ENCODE measurements around the gene BPIFB3. TPM values are rescaled to one million over a fixed set of nuclear protein-coding genes. Genes with fewer than 3 reads are reported as not detected.

Gene BPIFB3
- total RNA-seq, 1 experiment from 2014 or later: not detected

- H3K4me1 Mint-ChIP-seq: no peaks in the 10 kb centered on the region
- TF ChIP-seq GABPB1 (CRISPR knock-in tag; IDR thresholded peaks at IDR 0.05): no peak
- TF ChIP-seq AR (CRISPR knock-in tag; IDR thresholded peaks at IDR 0.05): no peak
- no peak for TF ChIP-seq ZBTB21 (CRISPR knock-in tag; IDR thresholded peaks at IDR 0.05; ENCODE audit: borderline replicate concordance)
- TF ChIP-seq ZNF671 (CRISPR knock-in tag; IDR thresholded peaks at IDR 0.05): no peak
- H3K4me3 Mint-ChIP-seq: no peak overlapping the region
- no peaks in the 10 kb centered on the region for H3K9me3 Mint-ChIP-seq
- H3K27me3 Mint-ChIP-seq (ENCODE audit: low read depth): no peaks in the 10 kb centered on the region
- DNase-seq (ENCODE audit: low spot score) (no peak), ATAC-seq (no peak)
- H3K36me3 Mint-ChIP-seq: no peaks in the 10 kb centered on the region
- ChIA-PET CTCF (interaction anchor here (1.3 kb wide), 1 partner anchor 27 kb away, joined by 4 read pairs; no protein-coding TSS in a partner anchor), POLR2A (no interaction called here)
- no peak overlapping the region for H3K27ac Mint-ChIP-seq
Measured at GRCh38 chr20:33022694-33023438, 30.8 kb upstream of the BPIFB3 start.

- H3K27ac Mint-ChIP-seq: no peak overlapping the region
- CTCF ChIA-PET: interaction anchor here (0.5 to 0.7 kb wide), 2 partner anchors 73 to 1390 kb away, joined by 3 read pairs; no protein-coding TSS in a partner anchor
- no peaks in the 10 kb centered on the region for H3K4me1 Mint-ChIP-seq
- ATAC-seq (no peak), DNase-seq (ENCODE audit: low spot score) (no peak)
- POLR2A ChIA-PET: no interaction called here
- H3K4me3 Mint-ChIP-seq: no peak overlapping the region
- no peaks in the 10 kb centered on the region for H3K9me3 Mint-ChIP-seq
- H3K27me3 Mint-ChIP-seq (ENCODE audit: low read depth): no peaks in the 10 kb centered on the region
- H3K36me3 Mint-ChIP-seq: no peaks in the 10 kb centered on the region
- TF ChIP-seq FOXP1 (CRISPR knock-in tag; IDR thresholded peaks at IDR 0.05; ENCODE audit: borderline replicate concordance): no peak
- TF ChIP-seq ERG (CRISPR knock-in tag; IDR thresholded peaks at IDR 0.05): no peak
- TF ChIP-seq ZNF263 (CRISPR knock-in tag; IDR thresholded peaks at IDR 0.05; ENCODE audit: low read depth): no peak
- TF ChIP-seq GRHL2 (CRISPR knock-in tag; IDR thresholded peaks at IDR 0.05; ENCODE audit: insufficient replicate concordance, severe bottlenecking): no peak
- no peak for TF ChIP-seq SP1 (CRISPR knock-in tag; conservative IDR thresholded peaks at IDR 0.05)
- TF ChIP-seq AR (CRISPR knock-in tag; IDR thresholded peaks at IDR 0.05): no peak
- no peak for TF ChIP-seq CREM (CRISPR knock-in tag; IDR thresholded peaks at IDR 0.05)
- TF ChIP-seq MAX (CRISPR knock-in tag; IDR thresholded peaks at IDR 0.05): no peak
- no peak for TF ChIP-seq MYBL2 (CRISPR knock-in tag; IDR thresholded peaks at IDR 0.05)
- TF ChIP-seq FOXK1 (CRISPR knock-in tag; IDR thresholded peaks at IDR 0.05): no peak
- TF ChIP-seq JAZF1 (CRISPR knock-in tag; IDR thresholded peaks at IDR 0.05): no peak
- TF ChIP-seq ZNF512 (CRISPR knock-in tag; IDR thresholded peaks at IDR 0.05; ENCODE audit: borderline replicate concordance): no peak
- TF ChIP-seq PRDM15 (CRISPR knock-in tag; IDR thresholded peaks at IDR 0.05): no peak
Measured at GRCh38 chr20:33023439-33024242, 30.1 kb upstream of the BPIFB3 start.

Measured in WTC11 (cell line).